ENCODE data around the gene EEIG1.

EEIG1 gene

GRCh38 chr9:127937388-127938297 lies 43.1 kb downstream of the EEIG1 start, which contains the start of gene DPM2:
Gene DPM2, minus strand, starts transcription at chr9:127937854. Its CDS starts 34 bp downstream, at chr9:127937820.
- peak; percentile 68 for DNase-seq

- no peak for DNase-seq
These were observed 43.8 kb downstream of the EEIG1 start for GRCh38 chr9:127937056-127937387.

GRCh38 chr9:127936347-127936852 lies 44.4 kb downstream of the EEIG1 start:
- DNase-seq: no peak

- no peak for DNase-seq
These were observed 45.0 kb downstream of the EEIG1 start for GRCh38 chr9:127935765-127936221.

- DNase-seq: no peak
These were observed 45.8 kb downstream of the EEIG1 start for GRCh38 chr9:127934986-127935385.

GRCh38 chr9:127934248-127934647 lies 46.5 kb downstream of the EEIG1 start:
- no peak for DNase-seq

- peak; percentile 87 for DNase-seq
These were observed 49.5 kb downstream of the EEIG1 start for GRCh38 chr9:127931092-127931881.
